ENCODE measurements around the gene MICAL3.

- TF ChIP-seq EP300 (IDR thresholded peaks at IDR 0.05) (no peak), POLR2A (IDR thresholded peaks at IDR 0.05) (no peak)
- TF ChIP-seq, protein P1, sequence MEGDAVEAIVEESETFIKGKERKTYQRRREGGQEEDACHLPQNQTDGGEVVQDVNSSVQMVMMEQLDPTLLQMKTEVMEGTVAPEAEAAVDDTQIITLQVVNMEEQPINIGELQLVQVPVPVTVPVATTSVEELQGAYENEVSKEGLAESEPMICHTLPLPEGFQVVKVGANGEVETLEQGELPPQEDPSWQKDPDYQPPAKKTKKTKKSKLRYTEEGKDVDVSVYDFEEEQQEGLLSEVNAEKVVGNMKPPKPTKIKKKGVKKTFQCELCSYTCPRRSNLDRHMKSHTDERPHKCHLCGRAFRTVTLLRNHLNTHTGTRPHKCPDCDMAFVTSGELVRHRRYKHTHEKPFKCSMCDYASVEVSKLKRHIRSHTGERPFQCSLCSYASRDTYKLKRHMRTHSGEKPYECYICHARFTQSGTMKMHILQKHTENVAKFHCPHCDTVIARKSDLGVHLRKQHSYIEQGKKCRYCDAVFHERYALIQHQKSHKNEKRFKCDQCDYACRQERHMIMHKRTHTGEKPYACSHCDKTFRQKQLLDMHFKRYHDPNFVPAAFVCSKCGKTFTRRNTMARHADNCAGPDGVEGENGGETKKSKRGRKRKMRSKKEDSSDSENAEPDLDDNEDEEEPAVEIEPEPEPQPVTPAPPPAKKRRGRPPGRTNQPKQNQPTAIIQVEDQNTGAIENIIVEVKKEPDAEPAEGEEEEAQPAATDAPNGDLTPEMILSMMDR (IDR thresholded peaks at IDR 0.05) = no peak
These were observed 201.1 kb downstream of the MICAL3 start for GRCh38 chr22:17823226-17823625.

Data from tibial nerve (tissue), 4 donors.